GM18520 (cell line): ENCODE measurements around the gene CELA2B.
"Not testable (repeated sequence)": the region's sequence is repeated elsewhere in the genome, so short reads cannot be mapped to it uniquely, and the experiment has no call there.

Source experiments
- ATAC-seq: cut with Tn5 transposase; IDR thresholded peaks from one replicate; pipeline ENCODE4 v1.9.1; 2021; ENCODE audit not compliant: unreplicated experiment

CELA2B gene

DNA sequence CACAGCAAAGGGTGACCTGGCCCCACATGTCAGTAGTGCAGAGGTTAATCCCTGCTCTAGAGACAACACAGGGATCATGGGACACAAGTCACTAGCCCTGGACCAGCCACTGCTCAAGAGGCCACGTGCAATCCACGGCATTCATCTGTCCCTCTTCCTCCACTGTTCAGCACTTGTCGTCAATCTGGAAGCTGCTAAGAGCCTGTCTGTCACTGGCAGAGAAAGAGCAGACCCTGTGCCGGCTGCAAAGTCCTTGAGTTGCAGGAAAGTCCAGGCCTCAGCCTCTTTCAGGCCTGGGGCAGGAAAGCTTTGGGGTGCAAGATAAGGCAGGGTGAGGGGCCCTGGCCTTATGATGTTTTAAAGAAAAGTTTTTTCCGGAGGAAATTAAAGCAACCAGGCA is 16.7 kb downstream of the CELA2B start:
- no peak for ATAC-seq

DNA sequence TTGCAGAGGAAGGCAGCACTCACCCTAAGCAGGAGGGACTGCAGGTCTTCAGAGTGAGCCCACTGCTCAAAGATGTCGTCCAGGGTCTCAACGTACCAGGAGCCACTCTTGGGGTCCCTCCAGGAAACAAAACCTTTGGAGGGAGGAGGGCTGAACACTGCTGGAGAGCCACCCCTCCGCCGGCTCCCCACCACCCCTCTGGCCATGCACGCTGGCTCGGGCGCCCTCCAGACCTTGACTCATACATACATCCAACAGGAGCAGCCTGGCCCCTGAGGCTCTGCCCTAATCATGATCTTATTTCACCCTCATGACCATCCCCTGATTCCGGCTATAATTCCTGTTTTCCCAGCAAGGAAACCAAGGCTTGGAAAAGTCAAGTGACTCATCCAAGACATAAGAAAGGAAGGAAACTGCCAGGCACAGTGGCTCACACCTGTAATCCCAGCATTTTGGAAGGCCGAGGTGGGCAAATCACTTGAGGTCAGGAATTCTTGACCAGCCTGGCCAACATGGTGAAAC is 18.0 kb downstream of the CELA2B start:
- ATAC-seq = no peak

GRCh38 chr1:15500184-15501178 is 24.6 kb downstream of the CELA2B start:
- no peak for ATAC-seq

DNA sequence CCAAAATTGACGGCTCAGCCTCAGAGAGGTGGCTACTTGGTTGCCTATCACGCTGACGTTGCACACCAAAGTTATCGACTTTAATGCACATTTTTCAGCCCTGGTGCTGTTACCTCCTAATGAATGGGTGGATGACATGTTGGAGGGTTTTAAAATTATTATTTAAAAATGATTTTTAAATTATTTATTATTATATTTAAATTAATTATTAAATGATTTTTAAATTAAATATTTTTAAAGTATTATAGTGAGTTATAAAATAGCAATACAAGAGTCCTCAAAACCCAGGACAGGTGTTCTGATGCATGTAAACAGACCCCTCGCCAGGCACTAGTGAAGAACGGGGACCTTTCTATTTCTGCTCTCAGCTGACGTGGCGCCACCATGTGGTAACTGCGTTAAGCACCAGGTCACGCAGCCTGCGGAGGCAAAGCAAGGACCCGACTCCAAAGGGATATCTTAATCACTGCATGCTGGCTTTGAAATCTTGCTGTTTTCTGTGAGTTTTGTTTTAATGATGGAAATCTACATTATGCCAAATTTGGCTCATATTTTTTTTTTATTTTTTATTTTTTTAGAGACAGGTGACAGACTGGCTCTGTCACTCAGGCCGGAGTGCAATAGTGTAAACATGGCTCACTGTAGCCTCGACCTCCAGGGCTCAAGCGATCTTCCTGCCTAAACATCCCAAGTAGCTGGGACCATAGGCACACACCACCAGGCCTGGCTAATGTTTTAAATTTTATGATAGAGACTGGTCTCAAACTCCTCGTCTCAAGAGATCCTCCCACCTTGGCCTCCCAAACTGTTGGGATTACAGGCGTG is 25.5 kb downstream of the CELA2B start:
- ATAC-seq = no peak

DNA sequence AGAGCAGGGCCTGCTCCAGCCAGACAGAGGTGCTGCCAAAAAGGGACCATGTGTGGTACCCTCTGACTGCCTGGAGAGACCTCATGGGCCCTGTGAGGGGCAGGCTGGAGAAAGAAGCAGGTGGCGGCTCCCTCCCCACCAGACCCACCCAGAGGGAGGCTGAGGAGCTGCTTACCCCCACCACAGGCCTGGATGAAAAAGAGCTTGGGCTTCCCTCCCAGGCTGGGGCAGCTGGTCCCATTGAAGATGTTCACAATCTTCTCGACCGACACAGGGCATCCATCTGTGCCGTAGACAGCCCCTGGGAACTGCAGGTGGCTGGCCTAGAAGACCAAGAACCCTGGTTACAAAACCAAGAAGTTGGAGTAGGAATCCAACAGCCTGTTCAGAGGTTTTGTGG is 28.5 kb downstream of the CELA2B start:
- no peak for ATAC-seq

GRCh38 chr1:15506831-15507230 is 30.9 kb downstream of the CELA2B start:
- ATAC-seq = no peak

DNA sequence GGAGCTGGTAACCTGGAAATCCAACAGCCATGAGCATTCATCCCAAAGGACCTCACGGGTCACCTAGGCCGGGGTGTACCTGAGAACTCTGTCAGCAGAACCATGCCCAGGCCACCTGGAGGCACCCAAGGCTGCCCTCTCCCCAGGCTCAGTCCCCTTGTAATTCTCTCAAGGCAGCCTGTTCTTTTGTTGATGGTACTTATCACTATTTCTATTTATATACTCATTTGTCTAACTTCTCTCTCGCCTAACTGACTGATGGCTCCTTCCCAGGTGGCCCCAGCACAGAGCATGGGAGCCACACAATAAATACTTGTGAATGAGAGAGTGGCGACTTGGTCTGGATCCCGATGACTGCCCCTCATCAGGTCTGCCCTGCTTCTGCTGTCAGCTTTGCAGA is 31.4 kb downstream of the CELA2B start:
- no peak for ATAC-seq

DNA sequence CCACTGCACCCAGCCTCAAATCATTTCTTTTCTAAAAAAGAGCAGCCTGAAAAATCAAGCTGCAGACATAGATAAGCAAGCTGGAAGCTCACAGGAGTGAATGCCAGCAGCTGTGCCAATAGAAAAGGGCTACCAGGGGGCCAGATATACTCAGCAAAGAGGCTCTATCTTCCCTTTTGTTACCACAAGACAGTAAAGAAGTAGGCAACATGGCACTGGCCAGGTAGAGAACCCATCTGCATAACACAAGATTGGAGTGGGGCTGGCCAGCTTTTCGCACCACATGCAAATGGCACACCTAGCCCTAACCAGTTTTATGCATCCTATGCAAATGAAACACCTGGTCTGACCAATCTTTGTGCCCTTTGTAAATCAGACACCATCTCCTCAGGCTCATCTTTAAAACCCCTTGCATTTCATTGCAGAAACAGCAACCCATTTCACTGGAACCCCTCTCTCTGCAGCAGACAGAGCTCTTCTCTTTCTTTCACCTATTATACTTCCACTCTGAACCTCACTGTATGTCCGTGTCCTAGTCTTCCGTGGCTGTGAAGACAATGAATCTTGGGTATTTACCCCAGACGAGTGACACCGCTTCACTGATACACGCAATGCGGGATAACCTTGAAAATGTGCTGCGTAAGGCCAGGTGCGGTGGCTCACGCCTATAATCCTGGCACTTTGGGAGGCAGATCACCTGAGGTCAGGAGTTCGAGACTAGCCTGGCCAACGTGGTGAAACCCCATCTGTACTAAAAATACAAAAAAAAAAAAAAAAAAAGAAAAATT is 33.0 kb downstream of the CELA2B start:
- no peak for ATAC-seq

GRCh38 chr1:15509586-15509985 is 33.7 kb downstream of the CELA2B start:
- no peak for ATAC-seq

- no peak for ATAC-seq
Measured at GRCh38 chr1:15510611-15511405, 34.9 kb downstream of the CELA2B start.

DNA sequence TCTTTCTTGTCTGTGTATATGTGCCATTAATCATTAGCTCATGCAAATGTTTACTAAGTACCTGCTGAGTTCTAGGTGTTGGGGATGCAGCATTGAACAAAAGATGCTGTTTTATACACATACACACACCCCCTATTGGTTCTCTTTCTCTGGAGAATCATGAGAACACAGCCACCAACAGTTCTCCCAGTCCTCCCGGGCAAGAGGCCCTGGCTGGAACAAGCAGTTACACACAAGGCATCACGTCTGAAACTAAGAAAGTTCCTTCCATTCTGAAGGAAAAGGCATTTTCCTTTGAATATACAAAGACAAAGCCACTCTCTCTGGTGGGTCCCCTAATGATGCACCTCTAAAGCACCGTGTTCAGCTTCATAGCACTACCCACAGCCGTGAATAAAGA is 37.3 kb downstream of the CELA2B start:
- no peak for ATAC-seq

DNA sequence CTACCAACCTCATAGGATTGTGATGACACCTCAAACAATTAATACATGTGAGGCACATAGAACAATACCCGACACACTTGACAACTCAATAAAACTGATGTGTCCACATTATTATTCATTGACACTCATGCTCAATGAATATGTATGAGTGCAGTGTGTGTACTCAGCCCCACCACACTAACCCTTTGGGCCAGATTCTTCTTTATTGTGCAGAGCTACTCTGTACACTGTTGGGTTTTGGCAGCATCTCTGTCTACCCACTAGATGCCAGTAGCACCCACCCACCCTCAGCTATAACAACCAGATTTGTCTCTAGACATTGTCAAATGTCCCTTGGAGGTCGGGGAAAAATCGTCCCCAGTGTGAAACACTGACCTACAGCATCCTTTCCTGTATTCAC is 38.0 kb downstream of the CELA2B start:
- ATAC-seq = no peak

DNA sequence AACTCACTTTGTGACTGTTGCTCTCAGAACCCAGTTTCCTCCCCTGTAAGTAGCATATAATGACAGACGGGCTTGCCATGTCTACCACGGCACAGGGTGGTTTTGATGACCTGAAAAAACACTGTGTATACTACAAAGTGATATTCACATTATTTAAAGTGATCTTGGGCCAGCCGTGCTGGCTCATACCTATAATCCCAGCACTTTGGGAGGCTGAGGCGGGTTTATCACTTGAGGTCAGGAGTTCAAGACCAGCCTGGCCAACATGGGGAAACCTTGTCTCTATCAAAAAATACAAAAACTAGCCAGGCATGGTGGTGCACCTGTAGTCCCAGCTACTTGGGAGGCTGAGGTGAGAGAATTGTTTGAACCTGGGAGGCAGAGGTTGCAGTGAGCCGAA is 38.7 kb downstream of the CELA2B start:
- ATAC-seq = not testable (repeated sequence)

DNA sequence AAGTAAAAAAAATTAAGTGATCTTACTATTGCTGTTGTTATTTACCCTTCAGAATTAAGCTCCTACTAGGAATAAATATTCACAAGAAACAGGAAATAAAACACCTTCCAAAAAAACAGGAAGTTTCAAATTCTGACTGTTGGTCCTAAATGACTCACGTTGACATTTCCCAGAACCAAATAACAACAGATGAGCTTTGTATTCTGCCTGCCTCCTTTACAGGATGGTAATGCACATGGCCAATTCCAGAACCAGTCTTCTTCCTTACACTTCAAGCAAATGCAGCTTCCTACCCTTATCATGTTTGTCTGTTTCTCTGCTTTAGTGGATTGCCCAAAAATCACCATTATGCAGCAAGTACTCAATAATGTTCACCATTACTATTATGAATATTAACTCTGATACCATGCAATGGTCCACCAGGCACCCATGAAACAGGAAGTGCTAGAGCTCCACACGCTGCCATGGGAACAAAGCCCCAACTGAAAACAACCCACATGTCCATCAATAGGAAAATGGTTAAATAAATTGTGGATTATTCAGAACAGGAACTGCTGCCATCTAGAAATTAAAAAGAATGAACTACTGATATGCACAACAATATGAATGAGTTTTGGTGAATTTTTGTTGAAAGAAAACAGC is 39.2 kb downstream of the CELA2B start:
- no peak for ATAC-seq

DNA sequence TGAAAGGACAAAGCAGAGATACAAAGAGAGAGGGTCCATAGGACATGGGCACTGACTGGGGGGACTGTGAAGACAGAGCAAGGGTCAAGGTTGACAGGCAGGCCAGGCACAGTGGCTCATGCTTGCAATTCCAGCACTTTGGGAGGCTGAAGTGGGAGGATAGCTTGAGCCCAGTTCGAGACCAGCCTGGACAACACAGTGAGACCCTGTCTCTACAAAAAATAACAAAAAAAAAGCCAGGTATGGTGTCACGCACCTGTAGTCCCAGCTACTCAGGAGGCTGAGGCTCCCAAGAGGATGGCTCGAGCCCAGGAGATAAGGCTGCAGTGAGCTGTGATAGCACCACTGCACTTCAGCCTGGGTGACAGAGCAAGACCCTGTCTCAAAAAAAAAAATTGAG is 43.7 kb downstream of the CELA2B start:
- ATAC-seq = no peak

DNA sequence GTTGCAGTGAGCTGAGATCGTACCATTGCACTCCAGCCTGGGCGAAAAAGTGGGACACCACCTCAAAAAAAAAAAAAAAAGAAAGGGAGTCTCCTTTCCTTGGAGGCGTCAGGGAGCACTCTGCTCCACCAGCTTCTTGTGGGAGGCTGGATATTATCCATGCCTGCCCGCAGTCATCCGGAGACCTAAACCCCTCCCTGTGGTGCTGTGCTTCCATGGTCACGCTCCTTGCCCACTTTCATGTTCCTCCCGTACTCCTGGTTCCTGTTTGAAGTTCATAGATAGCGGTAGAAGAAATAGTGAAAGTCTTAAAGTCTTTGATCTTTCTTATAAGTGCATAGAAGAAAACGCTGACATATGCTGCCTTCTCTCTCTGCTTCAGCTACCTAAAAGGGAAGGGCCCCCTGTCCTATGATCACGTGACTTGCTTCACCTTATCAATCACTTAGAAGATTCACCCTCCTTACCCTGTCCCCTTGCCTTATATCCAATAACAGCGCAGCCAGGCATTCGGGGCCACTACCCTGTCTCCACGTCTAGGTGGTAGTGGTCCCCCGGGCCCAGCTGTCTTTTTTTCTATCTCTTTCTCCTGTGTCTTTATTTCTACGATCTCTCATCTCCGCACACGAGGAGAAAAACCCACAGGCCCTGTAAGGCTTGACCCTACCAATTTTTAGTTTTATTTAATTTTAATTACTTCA is 45.5 kb downstream of the CELA2B start:
- ATAC-seq = not testable (repeated sequence)

GRCh38 chr1:15522551-15522950 is 46.6 kb downstream of the CELA2B start:
- no peak for ATAC-seq

DNA sequence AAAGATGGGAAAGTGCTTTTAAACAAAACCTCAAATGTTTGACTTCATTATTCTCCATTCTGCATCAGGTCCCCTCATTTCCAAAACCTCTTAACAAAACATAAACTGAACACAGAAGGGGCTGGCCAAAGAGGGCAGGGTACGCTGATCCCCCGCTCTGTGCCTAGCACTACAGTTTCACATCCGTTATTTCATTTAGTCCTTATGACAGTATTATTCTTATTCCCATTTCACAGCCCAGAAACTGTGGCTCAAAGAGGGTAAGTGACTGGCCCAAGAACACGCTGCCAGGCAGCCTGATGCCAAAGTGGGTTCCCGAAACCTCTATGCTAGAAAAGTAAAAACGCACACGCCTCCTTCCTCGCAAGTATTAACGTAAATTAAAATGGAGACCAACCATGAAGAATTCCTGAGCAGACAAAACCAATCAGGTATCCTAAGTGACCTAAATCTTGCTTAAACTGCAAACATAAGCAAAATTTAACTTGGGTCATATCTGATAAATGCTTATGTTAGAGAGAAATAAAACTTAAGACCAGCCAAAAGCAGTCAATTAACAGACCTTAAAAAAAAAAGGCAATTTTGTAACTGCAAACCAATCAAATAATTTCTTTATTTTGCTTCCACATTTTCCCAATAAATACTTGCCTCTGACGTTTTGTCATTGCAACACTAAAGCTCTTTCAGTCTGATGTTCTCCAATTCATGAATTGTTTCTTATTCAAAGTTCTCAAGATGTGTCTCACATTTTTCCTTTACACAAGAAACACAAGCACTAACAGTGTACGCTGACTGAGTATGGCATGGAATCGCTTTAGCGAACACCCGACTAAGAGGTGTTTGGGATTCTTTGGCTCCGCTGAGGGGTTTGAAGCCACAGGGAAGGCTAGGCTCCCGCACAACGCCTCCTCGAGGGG is 47.5 kb downstream of the CELA2B start:
- no peak for ATAC-seq
